Astrocyte (in vitro differentiated cells and primary cell): ENCODE measurements around the gene GNB1. TPM values are rescaled to one million over a fixed set of nuclear protein-coding genes. Genes with fewer than 3 reads are reported as not detected.
A peak's percentile ranks its signal among the peaks of the same experiment; 100 is the strongest.

Source experiments
- DNase-seq: peaks from one replicate; pipeline ENCODE4 v3.0.0-alpha.2; 2010; ENCODE audit warnings: low read depth
- FAIRE-seq: peaks from 2 replicates; lab custom pipeline; 2011; peaks lifted over from hg19 to GRCh38; lab: Jason Lieb, UNC
- H2AFZ ChIP-seq: 2 replicates; pipeline ENCODE4 v1.6.0; 2012; ENCODE audit warnings: low read depth, low read length, inconsistent platforms
- H3K27ac ChIP-seq: 2 replicates; pipeline ENCODE4 v1.5.1; 2011; ENCODE audit warnings: low read depth, low read length, inconsistent platforms
- H3K27me3 ChIP-seq: 2 replicates; pipeline ENCODE4 v1.6.0; 2011; ENCODE audit warnings: low read length, inconsistent platforms; ENCODE audit not compliant: insufficient read depth
- H3K36me3 ChIP-seq: 2 replicates; pipeline ENCODE4 v1.5.1; 2011; ENCODE audit warnings: low read length, inconsistent platforms; ENCODE audit not compliant: insufficient read depth
- H3K4me1 ChIP-seq: 2 replicates; pipeline ENCODE4 v1.5.1; 2011; ENCODE audit warnings: low read length, inconsistent platforms; ENCODE audit not compliant: insufficient read depth
- H3K4me2 ChIP-seq: 2 replicates; pipeline ENCODE4 v1.6.0; 2012; ENCODE audit warnings: low read length, inconsistent platforms
- H3K4me3 ChIP-seq: 2 replicates; pipeline ENCODE4 v1.5.1; 2011; ENCODE audit warnings: low read depth, mild to moderate bottlenecking, low read length, inconsistent platforms; ENCODE audit not compliant: insufficient read depth
- H3K79me2 ChIP-seq: 2 replicates; pipeline ENCODE4 v1.6.0; 2012; ENCODE audit warnings: mild to moderate bottlenecking, low read length, inconsistent platforms; ENCODE audit not compliant: insufficient read depth
- H3K9ac ChIP-seq: 2 replicates; pipeline ENCODE4 v1.6.0; 2012; ENCODE audit warnings: mild to moderate bottlenecking, low read length, inconsistent platforms
- H3K9me3 ChIP-seq: 2 replicates; pipeline ENCODE4 v1.5.1; 2012; ENCODE audit warnings: low read depth, mild to moderate bottlenecking, low read length, inconsistent platforms; ENCODE audit not compliant: insufficient read depth
- H4K20me1 ChIP-seq: 2 replicates; pipeline ENCODE4 v1.6.0; 2012; ENCODE audit warnings: low read length, inconsistent platforms; ENCODE audit not compliant: insufficient read depth
- H3K27ac Mint-ChIP-seq: one replicate; pipeline ENCODE4 v1.8.0; 2021; ENCODE audit warnings: mild to moderate bottlenecking, mixed read lengths; ENCODE audit not compliant: unreplicated experiment
- H3K27me3 Mint-ChIP-seq: one replicate; pipeline ENCODE4 v1.8.0; 2021; ENCODE audit warnings: low read depth, mixed read lengths; ENCODE audit not compliant: unreplicated experiment
- H3K36me3 Mint-ChIP-seq: one replicate; pipeline ENCODE4 v1.8.0; 2021; ENCODE audit warnings: low read depth, mixed read lengths; ENCODE audit not compliant: unreplicated experiment
- H3K4me1 Mint-ChIP-seq: one replicate; pipeline ENCODE4 v1.8.0; 2021; ENCODE audit warnings: low read depth, mixed read lengths; ENCODE audit not compliant: unreplicated experiment
- H3K4me3 Mint-ChIP-seq: one replicate; pipeline ENCODE4 v1.8.0; 2021; ENCODE audit warnings: mild to moderate bottlenecking, moderate library complexity, mixed read lengths; ENCODE audit not compliant: unreplicated experiment
- H3K9me3 Mint-ChIP-seq: one replicate; pipeline ENCODE4 v1.8.0; 2021; ENCODE audit warnings: mild to moderate bottlenecking, mixed read lengths; ENCODE audit not compliant: unreplicated experiment
- CTCF ChIP-seq: IDR thresholded peaks from 2 replicates; pipeline ENCODE4 v1.5.1; 2011; ENCODE audit warnings: low read depth, mild to moderate bottlenecking, inconsistent platforms, low read length, moderate library complexity; ENCODE audit not compliant: insufficient read depth
- EZH2 ChIP-seq: IDR thresholded peaks from 2 replicates; pipeline ENCODE4 v1.6.1; 2012; ENCODE audit warnings: mild to moderate bottlenecking, low read length, inconsistent platforms; ENCODE audit not compliant: insufficient read depth
- total RNA-seq: library from RNA; stranded (reverse); gene quantifications from 2 replicates; pipeline ENCODE4 v1.2.1, GENCODE V29; 2021

The GNB1 gene
- total RNA-seq, 1 donor from 2014 or later, result 602 TPM

GRCh38 chr1:1892763-1893120 lies 1.9 kb upstream of the GNB1 start:
- DNase-seq (no peak), FAIRE-seq (no peak)
- Histone ChIP-seq H3K9ac (no peak overlapping the region), H3K27me3 (no peaks in the 10 kb centered on the region), H3K27ac (no peak overlapping the region), H2AFZ (no peak overlapping the region), H3K4me3 (no peak overlapping the region), H3K4me1 (peaks cover 22% of the 10 kb centered on the region), H3K4me2 (peak overlapping the region; percentile 91), H3K36me3 (no peaks in the 10 kb centered on the region), H3K79me2 (peaks cover 40% of the 10 kb centered on the region), H3K9me3 (no peaks in the 10 kb centered on the region), H4K20me1 (peaks cover 25% of the 10 kb centered on the region)
- Mint-ChIP-seq H3K9me3 (no peaks in the 10 kb centered on the region), H3K36me3 (peaks cover 11% of the 10 kb centered on the region), H3K27ac (peak overlapping the region; percentile 73), H3K4me3 (peak overlapping the region; percentile 90), H3K4me1 (peaks cover 21% of the 10 kb centered on the region), H3K27me3 (peaks cover 3% of the 10 kb centered on the region)
- TF ChIP-seq EZH2, result no peak
- no peak for TF ChIP-seq CTCF

GRCh38 chr1:1892079-1892762 lies 1.3 kb upstream of the GNB1 start:
- Histone ChIP-seq H3K9ac (peak overlapping the region; percentile 69), H3K4me1 (peaks cover 25% of the 10 kb centered on the region), H2AFZ (peak overlapping the region; percentile 77), H4K20me1 (peaks cover 31% of the 10 kb centered on the region), H3K9me3 (no peaks in the 10 kb centered on the region), H3K27me3 (no peaks in the 10 kb centered on the region), H3K27ac (no peak overlapping the region), H3K36me3 (no peaks in the 10 kb centered on the region), H3K79me2 (peaks cover 45% of the 10 kb centered on the region), H3K4me3 (peak overlapping the region; percentile 54), H3K4me2 (peak overlapping the region; percentile 91)
- H3K9me3 Mint-ChIP-seq, result no peaks in the 10 kb centered on the region
- H3K4me3 Mint-ChIP-seq, result peak overlapping the region; percentile 90
- no peak for TF ChIP-seq EZH2
- no peak for TF ChIP-seq CTCF
- peaks cover 24% of the 10 kb centered on the region for H3K4me1 Mint-ChIP-seq
- peaks cover 3% of the 10 kb centered on the region for H3K27me3 Mint-ChIP-seq
- H3K27ac Mint-ChIP-seq, result peak overlapping the region; percentile 73
- no peak for FAIRE-seq
- H3K36me3 Mint-ChIP-seq, result peaks cover 11% of the 10 kb centered on the region
- DNase-seq, result no peak
